Endothelial cell (in vitro differentiated cells): ENCODE measurements around the gene SPON1. TPM values are rescaled to one million over a fixed set of nuclear protein-coding genes. Genes with fewer than 3 reads are reported as not detected.

Experiments
- DNase-seq: peaks from one replicate; pipeline ENCODE4 v3.0.0; 2021; ENCODE audit warnings: low spot score
- H3K27ac Mint-ChIP-seq: one replicate; pipeline ENCODE4 v1.8.0; 2021; ENCODE audit warnings: mixed read lengths, inconsistent platforms; ENCODE audit not compliant: unreplicated experiment
- H3K27me3 Mint-ChIP-seq: one replicate; pipeline ENCODE4 v1.8.0; 2021; ENCODE audit warnings: mild to moderate bottlenecking, moderate library complexity, mixed read lengths, inconsistent platforms; ENCODE audit not compliant: unreplicated experiment
- H3K36me3 Mint-ChIP-seq: one replicate; pipeline ENCODE4 v1.8.0; 2021; ENCODE audit warnings: mild to moderate bottlenecking, low read depth, mixed read lengths, inconsistent platforms; ENCODE audit not compliant: unreplicated experiment
- H3K4me1 Mint-ChIP-seq: one replicate; pipeline ENCODE4 v1.8.0; 2021; ENCODE audit warnings: mild to moderate bottlenecking, mixed read lengths, inconsistent platforms; ENCODE audit not compliant: unreplicated experiment
- H3K4me3 Mint-ChIP-seq: one replicate; pipeline ENCODE4 v1.8.0; 2021; ENCODE audit warnings: mild to moderate bottlenecking, mixed read lengths, inconsistent platforms; ENCODE audit not compliant: unreplicated experiment
- H3K9me3 Mint-ChIP-seq: one replicate; pipeline ENCODE4 v1.8.0; 2021; ENCODE audit warnings: mixed read lengths, inconsistent platforms; ENCODE audit not compliant: unreplicated experiment
- CTCF ChIP-seq: fragments of 200-600 bp; sonication (generic); IDR thresholded peaks from one replicate; pipeline ENCODE4 v1.5.0; 2021; ENCODE audit warnings: antibody characterized with exemption; ENCODE audit not compliant: unreplicated experiment
- total RNA-seq: library from RNA; stranded (reverse); fragmentation: NEBNext Ultra II Directional; extraction: Animal tissue kit (Norgen Biotek cat#: 25700); gene quantifications from one replicate; pipeline ENCODE4 v1.2.1, GENCODE V29; 2021; ENCODE audit not compliant: unreplicated experiment

The SPON1 gene
- total RNA-seq, 1 donor from 2014 or later: 120 TPM

- Mint-ChIP-seq H3K9me3 (no peaks in the 10 kb centered on the region), H3K4me1 (peaks cover 15% of the 10 kb centered on the region), H3K27ac (no peak overlapping the region), H3K36me3 (peaks cover 16% of the 10 kb centered on the region), H3K27me3 (no peaks in the 10 kb centered on the region), H3K4me3 (no peak overlapping the region)
- no peak for TF ChIP-seq CTCF
- no peak for DNase-seq
These were observed 91.9 kb downstream of the SPON1 start for GRCh38 chr11:14054116-14055107.

- no peak for DNase-seq
- no peak for TF ChIP-seq CTCF
- no peaks in the 10 kb centered on the region for H3K27me3 Mint-ChIP-seq
- no peak overlapping the region for H3K4me3 Mint-ChIP-seq
- H3K4me1 Mint-ChIP-seq: peaks cover 27% of the 10 kb centered on the region
- H3K9me3 Mint-ChIP-seq: no peaks in the 10 kb centered on the region
- no peak overlapping the region for H3K27ac Mint-ChIP-seq
- H3K36me3 Mint-ChIP-seq: peaks cover 12% of the 10 kb centered on the region
These were observed 93.4 kb downstream of the SPON1 start for GRCh38 chr11:14055936-14056335.

- TF ChIP-seq CTCF: no peak
- peak overlapping the region; percentile 96 for H3K27ac Mint-ChIP-seq
- DNase-seq: no peak
- H3K4me3 Mint-ChIP-seq: no peak overlapping the region
- H3K36me3 Mint-ChIP-seq: peaks cover 10% of the 10 kb centered on the region
- no peaks in the 10 kb centered on the region for H3K9me3 Mint-ChIP-seq
- peaks cover 38% of the 10 kb centered on the region for H3K4me1 Mint-ChIP-seq
- H3K27me3 Mint-ChIP-seq: no peaks in the 10 kb centered on the region
These were observed 95.5 kb downstream of the SPON1 start for GRCh38 chr11:14058061-14058460.

- Mint-ChIP-seq H3K27me3 (no peaks in the 10 kb centered on the region), H3K4me3 (no peak overlapping the region), H3K4me1 (peaks cover 53% of the 10 kb centered on the region), H3K27ac (peak overlapping the region; percentile 96), H3K9me3 (no peaks in the 10 kb centered on the region), H3K36me3 (peaks cover 7% of the 10 kb centered on the region)
- TF ChIP-seq CTCF: no peak
- DNase-seq: peak; percentile 21
These were observed 97.0 kb downstream of the SPON1 start for GRCh38 chr11:14059491-14059890.

- H3K4me3 Mint-ChIP-seq: no peak overlapping the region
These were observed 99.2 kb downstream of the SPON1 start for GRCh38 chr11:14061721-14062120.

More at GRCh38 chr11:14061721-14062120, 99.2 kb downstream of the SPON1 start:
- Mint-ChIP-seq H3K4me1 (peaks cover 74% of the 10 kb centered on the region), H3K36me3 (peaks cover 12% of the 10 kb centered on the region), H3K27me3 (peaks cover 2% of the 10 kb centered on the region), H3K27ac (no peak overlapping the region), H3K9me3 (no peaks in the 10 kb centered on the region)
- no peak for DNase-seq
- TF ChIP-seq CTCF: no peak
